Parathyroid adenoma (tissue), 2 donors: ENCODE measurements around the gene RUBCN.

ENCODE experiments used
- H2AFZ ChIP-seq: fragments of 300-600 bp; sonication (generic); one replicate; pipeline ENCODE4 v1.7.0; 2017; ENCODE audit warnings: antibody characterized with exemption, mild to moderate bottlenecking
- H3K27ac ChIP-seq: fragments of 300-600 bp; sonication (generic); one replicate; pipeline ENCODE4 v1.7.0; 2017
- H3K27me3 ChIP-seq: fragments of 300-600 bp; sonication (generic); one replicate; pipeline ENCODE4 v1.7.0; 2017; ENCODE audit warnings: low read length; ENCODE audit not compliant: control insufficient read depth, insufficient read depth
- H3K36me3 ChIP-seq: fragments of 300-600 bp; sonication (generic); one replicate; pipeline ENCODE4 v1.7.0; 2017; ENCODE audit warnings: low read length; ENCODE audit not compliant: control insufficient read depth, insufficient read depth
- H3K4me1 ChIP-seq: fragments of 300-600 bp; sonication (generic); one replicate; pipeline ENCODE4 v1.7.0; 2017; ENCODE audit warnings: control low read depth
- H3K4me2 ChIP-seq: fragments of 300-600 bp; sonication (generic); one replicate; pipeline ENCODE4 v1.7.0; 2017; ENCODE audit warnings: low read length
- H3K4me3 ChIP-seq: fragments of 300-600 bp; sonication (generic); one replicate; pipeline ENCODE4 v1.7.0; 2017; ENCODE audit warnings: low read depth, low read length
- H3K79me2 ChIP-seq: fragments of 300-600 bp; sonication (generic); one replicate; pipeline ENCODE4 v1.7.0; 2017; ENCODE audit warnings: control low read depth
- H3K9ac ChIP-seq: fragments of 300-600 bp; sonication (generic); one replicate; pipeline ENCODE4 v1.7.0; 2017; ENCODE audit warnings: mild to moderate bottlenecking
- H3K9me3 ChIP-seq: fragments of 300-600 bp; sonication (generic); one replicate; pipeline ENCODE4 v1.7.0; 2017; ENCODE audit warnings: low read length; ENCODE audit not compliant: control insufficient read depth
- TF ChIP-seq, protein P1 (sequence below): fragments of 300-600 bp; sonication (generic); IDR thresholded peaks from one replicate; pipeline ENCODE4 v1.7.0; 2017; ENCODE audit warnings: antibody characterized with exemption, mild to moderate bottlenecking
- donor health status: primary hyperparathyroidism.

The RUBCN gene

DNA sequence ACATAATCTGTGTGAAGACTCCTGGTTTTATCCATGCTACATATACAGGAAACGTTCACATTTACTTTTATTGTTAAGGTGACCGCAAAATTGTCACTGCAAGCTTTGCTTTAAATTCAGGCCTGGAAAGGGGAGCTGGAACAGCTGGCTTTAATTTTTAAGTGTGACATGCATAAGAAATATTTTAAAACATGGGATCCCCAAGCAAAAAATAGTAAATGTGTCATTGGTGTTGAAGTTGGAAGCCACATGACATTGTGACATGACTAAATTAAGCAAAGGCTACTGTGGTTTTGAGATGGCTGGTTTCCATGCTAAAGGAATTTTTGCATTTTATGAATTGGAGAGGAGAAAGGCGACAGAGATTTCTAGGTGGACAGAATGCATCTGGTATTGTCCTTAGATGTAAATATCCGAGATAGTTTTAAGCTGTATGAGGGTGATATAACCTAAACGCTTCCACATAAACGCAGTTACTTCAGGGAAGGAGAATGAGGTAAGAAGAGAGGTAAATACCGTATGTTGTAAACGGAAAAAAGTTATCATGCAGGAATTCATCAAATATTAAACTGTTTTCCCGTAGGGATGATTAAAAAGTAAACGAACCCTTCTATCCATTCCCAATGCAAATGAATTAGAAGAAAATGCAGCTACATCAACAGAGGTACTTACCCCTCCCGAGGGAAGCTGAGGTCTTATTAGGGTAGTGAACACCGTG is 12.1 kb upstream of the RUBCN start:
- H3K27ac ChIP-seq, result peak overlapping the region; percentile 91
- H3K9ac ChIP-seq, result no peak overlapping the region
- H3K9me3 ChIP-seq, result no peaks in the 10 kb centered on the region
- peak overlapping the region; percentile 99 for H3K4me2 ChIP-seq
- peak overlapping the region; percentile 86 for H3K4me3 ChIP-seq
- peaks cover 10% of the 10 kb centered on the region for H3K79me2 ChIP-seq
- no peaks in the 10 kb centered on the region for H3K36me3 ChIP-seq
- peak overlapping the region; percentile 96 for H2AFZ ChIP-seq
- TF ChIP-seq, protein P1, sequence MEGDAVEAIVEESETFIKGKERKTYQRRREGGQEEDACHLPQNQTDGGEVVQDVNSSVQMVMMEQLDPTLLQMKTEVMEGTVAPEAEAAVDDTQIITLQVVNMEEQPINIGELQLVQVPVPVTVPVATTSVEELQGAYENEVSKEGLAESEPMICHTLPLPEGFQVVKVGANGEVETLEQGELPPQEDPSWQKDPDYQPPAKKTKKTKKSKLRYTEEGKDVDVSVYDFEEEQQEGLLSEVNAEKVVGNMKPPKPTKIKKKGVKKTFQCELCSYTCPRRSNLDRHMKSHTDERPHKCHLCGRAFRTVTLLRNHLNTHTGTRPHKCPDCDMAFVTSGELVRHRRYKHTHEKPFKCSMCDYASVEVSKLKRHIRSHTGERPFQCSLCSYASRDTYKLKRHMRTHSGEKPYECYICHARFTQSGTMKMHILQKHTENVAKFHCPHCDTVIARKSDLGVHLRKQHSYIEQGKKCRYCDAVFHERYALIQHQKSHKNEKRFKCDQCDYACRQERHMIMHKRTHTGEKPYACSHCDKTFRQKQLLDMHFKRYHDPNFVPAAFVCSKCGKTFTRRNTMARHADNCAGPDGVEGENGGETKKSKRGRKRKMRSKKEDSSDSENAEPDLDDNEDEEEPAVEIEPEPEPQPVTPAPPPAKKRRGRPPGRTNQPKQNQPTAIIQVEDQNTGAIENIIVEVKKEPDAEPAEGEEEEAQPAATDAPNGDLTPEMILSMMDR, result no peak
- no peaks in the 10 kb centered on the region for H3K4me1 ChIP-seq
- H3K27me3 ChIP-seq, result no peaks in the 10 kb centered on the region

GRCh38 chr3:197746801-197747237 is 10.1 kb upstream of the RUBCN start:
- no peak overlapping the region for H2AFZ ChIP-seq
- H3K4me3 ChIP-seq, result no peak overlapping the region
- H3K9me3 ChIP-seq, result no peaks in the 10 kb centered on the region
- H3K27me3 ChIP-seq, result no peaks in the 10 kb centered on the region
- no peak overlapping the region for H3K4me2 ChIP-seq
- H3K4me1 ChIP-seq, result no peaks in the 10 kb centered on the region
- TF ChIP-seq, protein P1, result no peak
- no peak overlapping the region for H3K9ac ChIP-seq
- no peaks in the 10 kb centered on the region for H3K79me2 ChIP-seq
- no peaks in the 10 kb centered on the region for H3K36me3 ChIP-seq
- no peak overlapping the region for H3K27ac ChIP-seq

DNA sequence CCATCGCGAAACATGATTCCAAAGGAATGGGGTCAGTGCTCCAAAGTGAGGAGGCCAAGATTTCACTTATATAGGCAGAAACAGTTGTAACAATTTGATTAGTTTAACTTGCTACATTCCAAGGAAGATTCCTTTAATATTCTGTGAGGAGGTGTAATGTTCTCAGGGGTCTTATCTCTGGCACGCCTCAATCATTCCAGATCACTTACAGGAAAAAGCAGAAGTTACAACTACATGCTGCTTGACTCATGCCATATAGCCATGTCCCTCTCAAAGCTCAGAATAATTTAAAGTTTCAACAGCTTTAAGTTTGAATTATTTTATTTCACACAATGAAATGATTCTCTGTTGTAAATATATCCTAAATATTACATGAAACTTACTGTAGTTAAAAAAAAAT is 9.5 kb upstream of the RUBCN start:
- no peaks in the 10 kb centered on the region for H3K9me3 ChIP-seq
- TF ChIP-seq, protein P1, result no peak
- no peak overlapping the region for H3K4me3 ChIP-seq
- no peak overlapping the region for H3K4me2 ChIP-seq
- H3K27ac ChIP-seq, result no peak overlapping the region
- no peaks in the 10 kb centered on the region for H3K4me1 ChIP-seq
- H2AFZ ChIP-seq, result no peak overlapping the region
- no peaks in the 10 kb centered on the region for H3K27me3 ChIP-seq
- H3K9ac ChIP-seq, result no peak overlapping the region
- H3K79me2 ChIP-seq, result no peaks in the 10 kb centered on the region
- H3K36me3 ChIP-seq, result no peaks in the 10 kb centered on the region

- Histone ChIP-seq H3K36me3 (no peaks in the 10 kb centered on the region), H3K4me3 (no peak overlapping the region), H3K4me2 (no peak overlapping the region), H3K27me3 (no peaks in the 10 kb centered on the region), H3K9ac (no peak overlapping the region), H3K4me1 (no peaks in the 10 kb centered on the region), H3K27ac (no peak overlapping the region), H2AFZ (no peak overlapping the region), H3K9me3 (no peaks in the 10 kb centered on the region), H3K79me2 (no peaks in the 10 kb centered on the region)
- TF ChIP-seq, protein P1, result no peak
These were observed 6.1 kb upstream of the RUBCN start for GRCh38 chr3:197742787-197743186.
